GM12865 (cell line): ENCODE results near the gene C4orf50.

Experiments used
- DNase-seq: peaks from one replicate; pipeline ENCODE4 v3.0.0; 2010; ENCODE audit warnings: low read depth
- H3K4me3 ChIP-seq: 2 replicates; pipeline ENCODE4 v1.5.1; 2011; ENCODE audit warnings: mild to moderate bottlenecking, low read depth, low read length, control low read depth
- CTCF ChIP-seq: IDR thresholded peaks from 2 replicates; pipeline ENCODE4 v1.5.1; 2011; ENCODE audit warnings: low read length, control low read depth, low read depth, inconsistent platforms; ENCODE audit not compliant: insufficient read depth; ENCODE audit errors: missing control alignments

Gene C4orf50

DNA sequence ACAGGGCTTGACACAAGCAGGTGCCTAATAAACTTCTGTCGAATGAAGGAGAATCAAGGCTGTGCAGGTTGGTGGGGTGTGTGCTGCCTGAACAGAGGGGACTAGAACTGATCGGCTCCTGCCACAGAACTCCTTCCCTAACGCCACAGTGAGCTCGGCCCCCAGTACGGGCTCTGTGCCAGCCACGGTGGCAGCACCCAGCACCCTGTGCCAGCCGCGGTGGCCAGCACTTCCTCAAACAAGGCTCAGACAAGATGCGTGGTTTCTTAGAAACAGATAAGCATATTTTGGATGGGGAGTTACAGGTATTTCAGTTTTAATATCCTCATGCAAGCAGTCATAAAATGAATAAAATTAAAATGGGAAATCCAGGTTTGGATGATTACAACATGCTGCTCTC is 26.0 kb upstream of the C4orf50 start:
- no peak for TF ChIP-seq CTCF
- no peak for DNase-seq
- no peak overlapping the region for H3K4me3 ChIP-seq

- H3K4me3 ChIP-seq, result no peak overlapping the region
- DNase-seq, result no peak
- TF ChIP-seq CTCF, result no peak
Observed at GRCh38 chr4:6043843-6044242, 25.6 kb upstream of the C4orf50 start.

DNA sequence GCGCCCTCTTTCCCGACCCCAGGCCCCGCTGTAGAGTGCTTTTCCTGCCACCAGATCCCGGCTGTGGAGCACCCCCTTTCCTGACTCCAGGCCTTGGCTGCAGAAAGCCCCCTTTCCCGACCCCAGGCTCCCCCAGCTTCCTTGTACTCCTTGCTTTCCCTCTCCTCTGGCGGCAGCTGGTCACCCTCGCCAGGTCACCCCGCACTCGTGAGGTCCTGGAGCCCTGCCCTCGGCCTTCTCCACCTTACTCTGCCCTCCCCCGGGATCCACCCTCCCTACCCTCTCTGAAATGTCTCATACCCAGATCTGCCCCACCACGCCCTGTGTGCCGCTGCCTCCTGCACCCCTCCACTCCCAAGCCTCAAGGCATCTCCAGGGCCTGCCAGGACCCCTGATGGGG is 25.0 kb upstream of the C4orf50 start:
- H3K4me3 ChIP-seq, result no peak overlapping the region
- DNase-seq, result no peak
- no peak for TF ChIP-seq CTCF

GRCh38 chr4:6042293-6043063 is 24.2 kb upstream of the C4orf50 start:
- H3K4me3 ChIP-seq, result no peak overlapping the region
- no peak for TF ChIP-seq CTCF
- DNase-seq, result no peak

- no peak for TF ChIP-seq CTCF
- H3K4me3 ChIP-seq, result no peak overlapping the region
- peak; percentile 29 for DNase-seq
Observed at GRCh38 chr4:6041800-6042199, 23.6 kb upstream of the C4orf50 start.

- TF ChIP-seq CTCF, result no peak
- DNase-seq, result no peak
- no peak overlapping the region for H3K4me3 ChIP-seq
Observed at GRCh38 chr4:6038711-6039110, 20.5 kb upstream of the C4orf50 start.

DNA sequence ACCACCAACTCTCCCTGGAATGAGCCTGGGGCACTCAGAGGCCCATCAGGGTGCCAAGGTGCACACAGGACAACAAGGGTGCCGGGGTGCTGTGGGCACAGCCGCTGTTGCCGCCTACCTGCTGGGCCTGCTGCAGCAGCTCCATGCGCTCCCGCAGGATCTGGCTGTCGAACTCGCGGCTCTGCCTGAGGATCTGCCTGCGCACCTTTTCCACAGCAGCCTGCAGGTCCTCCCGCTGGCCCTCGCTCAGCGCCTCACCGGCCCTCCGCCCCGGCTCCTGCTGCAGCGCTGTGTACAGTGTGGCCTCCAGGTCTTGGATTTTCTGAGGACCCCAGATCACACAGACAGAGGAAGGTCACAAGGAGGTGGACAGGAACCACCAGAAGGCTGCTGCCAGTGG is 17.6 kb upstream of the C4orf50 start:
- no peak for DNase-seq
- no peak for TF ChIP-seq CTCF
- H3K4me3 ChIP-seq, result no peak overlapping the region
